Activated CD4-positive, alpha-beta T cell treated with anti-CD3 and anti-CD28 coated beads, Interleukin-2, amount 10 ng/mL, durations not matched to agents 24 days and 14 days (primary cell): ENCODE measurements around the gene TRIO. TPM values are rescaled to one million over a fixed set of nuclear protein-coding genes. Genes with fewer than 3 reads are reported as not detected.

Experiments used
- DNase-seq: peaks from one replicate; pipeline ENCODE4 v3.0.0; 2022
- H3K27ac Mint-ChIP-seq: one replicate; pipeline ENCODE4 v1.8.0; 2022; ENCODE audit warnings: mild to moderate bottlenecking, mixed read lengths
- H3K27me3 Mint-ChIP-seq: one replicate; pipeline ENCODE4 v1.8.0; 2022; ENCODE audit warnings: mixed read lengths
- H3K36me3 Mint-ChIP-seq: one replicate; pipeline ENCODE4 v1.8.0; 2022; ENCODE audit warnings: low read depth, mild to moderate bottlenecking, mixed read lengths
- H3K4me1 Mint-ChIP-seq: one replicate; pipeline ENCODE4 v1.8.0; 2021; ENCODE audit warnings: mixed read lengths
- H3K4me3 Mint-ChIP-seq: one replicate; pipeline ENCODE4 v1.8.0; 2022; ENCODE audit warnings: mild to moderate bottlenecking, moderate library complexity, mixed read lengths
- H3K9me3 Mint-ChIP-seq: one replicate; pipeline ENCODE4 v1.8.0; 2021; ENCODE audit warnings: mixed read lengths
- intact Hi-C: fragments of 100-400 bp; cut with micrococcal nuclease; formaldehyde crosslinking; loops from one replicate; pipeline ENCODE4 v1.15.1; 2023
- total RNA-seq: library from RNA; stranded (reverse); gene quantifications from 2 replicates; pipeline ENCODE4 v1.2.3, GENCODE V29; 2022

Gene TRIO
- total RNA-seq, 1 donor from 2014 or later, result 14.0 TPM

GRCh38 chr5:14263699-14264098 lies 120.6 kb downstream of the TRIO start:
- Mint-ChIP-seq H3K27me3 (peaks cover 27% of the 10 kb centered on the region), H3K27ac (no peak overlapping the region), H3K9me3 (no peaks in the 10 kb centered on the region), H3K36me3 (no peaks in the 10 kb centered on the region), H3K4me3 (no peak overlapping the region), H3K4me1 (peaks cover 8% of the 10 kb centered on the region)
- intact Hi-C loops, result no loop called here
- DNase-seq, result no peak

GRCh38 chr5:14264605-14265316 lies 121.6 kb downstream of the TRIO start:
- Mint-ChIP-seq H3K4me1 (peaks cover 8% of the 10 kb centered on the region), H3K4me3 (peak overlapping the region; percentile 60), H3K9me3 (no peaks in the 10 kb centered on the region), H3K27me3 (peaks cover 27% of the 10 kb centered on the region), H3K36me3 (no peaks in the 10 kb centered on the region), H3K27ac (no peak overlapping the region)
- peak; percentile 93 for DNase-seq
- intact Hi-C loops, result no loop called here

GRCh38 chr5:14265570-14265969 lies 122.4 kb downstream of the TRIO start:
- no peaks in the 10 kb centered on the region for H3K36me3 Mint-ChIP-seq
- H3K4me3 Mint-ChIP-seq, result no peak overlapping the region
- peaks cover 27% of the 10 kb centered on the region for H3K27me3 Mint-ChIP-seq
- no peak overlapping the region for H3K27ac Mint-ChIP-seq
- no peak for DNase-seq
- no peaks in the 10 kb centered on the region for H3K9me3 Mint-ChIP-seq
- peaks cover 8% of the 10 kb centered on the region for H3K4me1 Mint-ChIP-seq
- intact Hi-C loops, result no loop called here

GRCh38 chr5:14266171-14266570 lies 123.0 kb downstream of the TRIO start:
- Mint-ChIP-seq H3K4me1 (peaks cover 7% of the 10 kb centered on the region), H3K4me3 (no peak overlapping the region), H3K27me3 (peaks cover 27% of the 10 kb centered on the region), H3K9me3 (no peaks in the 10 kb centered on the region), H3K27ac (no peak overlapping the region), H3K36me3 (no peaks in the 10 kb centered on the region)
- no peak for DNase-seq
- intact Hi-C loops, result no loop called here

GRCh38 chr5:14266686-14267085 lies 123.5 kb downstream of the TRIO start:
- Mint-ChIP-seq H3K4me3 (no peak overlapping the region), H3K27ac (no peak overlapping the region), H3K9me3 (no peaks in the 10 kb centered on the region), H3K36me3 (no peaks in the 10 kb centered on the region), H3K27me3 (peaks cover 25% of the 10 kb centered on the region), H3K4me1 (peaks cover 6% of the 10 kb centered on the region)
- no peak for DNase-seq
- intact Hi-C loops, result no loop called here

- no peaks in the 10 kb centered on the region for H3K9me3 Mint-ChIP-seq
- H3K27ac Mint-ChIP-seq, result no peak overlapping the region
- no peaks in the 10 kb centered on the region for H3K36me3 Mint-ChIP-seq
- peaks cover 6% of the 10 kb centered on the region for H3K4me1 Mint-ChIP-seq
- DNase-seq, result no peak
- intact Hi-C loops, result no loop called here
- H3K4me3 Mint-ChIP-seq, result no peak overlapping the region
- peaks cover 24% of the 10 kb centered on the region for H3K27me3 Mint-ChIP-seq
Measured at GRCh38 chr5:14267166-14267838, 124.2 kb downstream of the TRIO start.

GRCh38 chr5:14267991-14268708 lies 125.0 kb downstream of the TRIO start:
- DNase-seq, result no peak
- Mint-ChIP-seq H3K36me3 (no peaks in the 10 kb centered on the region), H3K27ac (no peak overlapping the region), H3K4me1 (peaks cover 6% of the 10 kb centered on the region), H3K27me3 (peaks cover 20% of the 10 kb centered on the region), H3K9me3 (no peaks in the 10 kb centered on the region), H3K4me3 (no peak overlapping the region)
- intact Hi-C loops, result no loop called here

- no peak overlapping the region for H3K4me3 Mint-ChIP-seq
- no peak overlapping the region for H3K27ac Mint-ChIP-seq
- no peaks in the 10 kb centered on the region for H3K9me3 Mint-ChIP-seq
- no peak for DNase-seq
- H3K4me1 Mint-ChIP-seq, result peaks cover 6% of the 10 kb centered on the region
- peaks cover 15% of the 10 kb centered on the region for H3K27me3 Mint-ChIP-seq
- intact Hi-C loops, result no loop called here
- no peaks in the 10 kb centered on the region for H3K36me3 Mint-ChIP-seq
Measured at GRCh38 chr5:14268738-14269137, 125.6 kb downstream of the TRIO start.

GRCh38 chr5:14269395-14269794 lies 126.3 kb downstream of the TRIO start:
- Mint-ChIP-seq H3K4me1 (peaks cover 6% of the 10 kb centered on the region), H3K9me3 (no peaks in the 10 kb centered on the region), H3K4me3 (no peak overlapping the region), H3K27ac (no peak overlapping the region), H3K36me3 (no peaks in the 10 kb centered on the region), H3K27me3 (peaks cover 15% of the 10 kb centered on the region)
- no peak for DNase-seq
- intact Hi-C loops, result no loop called here

- H3K4me1 Mint-ChIP-seq, result no peaks in the 10 kb centered on the region
- H3K27ac Mint-ChIP-seq, result no peak overlapping the region
- no peak overlapping the region for H3K4me3 Mint-ChIP-seq
- no peaks in the 10 kb centered on the region for H3K9me3 Mint-ChIP-seq
- intact Hi-C loops, result loop anchor here (2.0 to 5.0 kb wide), 3 partner anchors 128 to 281 kb away; partner anchors contain the start of gene TRIO
- H3K36me3 Mint-ChIP-seq, result no peaks in the 10 kb centered on the region
- DNase-seq, result no peak
- H3K27me3 Mint-ChIP-seq, result peaks cover 9% of the 10 kb centered on the region
Measured at GRCh38 chr5:14270209-14270702, 127.1 kb downstream of the TRIO start.

- Mint-ChIP-seq H3K36me3 (no peaks in the 10 kb centered on the region), H3K27ac (no peak overlapping the region), H3K4me3 (no peak overlapping the region), H3K4me1 (peaks cover 6% of the 10 kb centered on the region), H3K27me3 (peaks cover 3% of the 10 kb centered on the region), H3K9me3 (no peaks in the 10 kb centered on the region)
- no peak for DNase-seq
- intact Hi-C loops, result loop anchor here (5.0 kb wide), 1 partner anchor 130 kb away; the partner anchor contains the start of gene TRIO
Measured at GRCh38 chr5:14272548-14273205, 129.5 kb downstream of the TRIO start.

- intact Hi-C loops, result loop anchor here (5.0 kb wide), 1 partner anchor 131 kb away; the partner anchor contains the start of gene TRIO
- H3K9me3 Mint-ChIP-seq, result no peaks in the 10 kb centered on the region
- H3K4me3 Mint-ChIP-seq, result no peak overlapping the region
- H3K4me1 Mint-ChIP-seq, result peaks cover 7% of the 10 kb centered on the region
- no peak overlapping the region for H3K27ac Mint-ChIP-seq
- no peaks in the 10 kb centered on the region for H3K36me3 Mint-ChIP-seq
- DNase-seq, result no peak
- H3K27me3 Mint-ChIP-seq, result peaks cover 3% of the 10 kb centered on the region
Measured at GRCh38 chr5:14273207-14273767, 130.1 kb downstream of the TRIO start.

- DNase-seq, result no peak
- Mint-ChIP-seq H3K4me3 (no peak overlapping the region), H3K27ac (no peak overlapping the region), H3K9me3 (no peaks in the 10 kb centered on the region), H3K36me3 (no peaks in the 10 kb centered on the region), H3K27me3 (peaks cover 9% of the 10 kb centered on the region), H3K4me1 (peaks cover 7% of the 10 kb centered on the region)
- intact Hi-C loops, result no loop called here
Measured at GRCh38 chr5:14276380-14276779, 133.2 kb downstream of the TRIO start.
